ENCODE results near the gene PSMB5.

The PSMB5 gene

DNA sequence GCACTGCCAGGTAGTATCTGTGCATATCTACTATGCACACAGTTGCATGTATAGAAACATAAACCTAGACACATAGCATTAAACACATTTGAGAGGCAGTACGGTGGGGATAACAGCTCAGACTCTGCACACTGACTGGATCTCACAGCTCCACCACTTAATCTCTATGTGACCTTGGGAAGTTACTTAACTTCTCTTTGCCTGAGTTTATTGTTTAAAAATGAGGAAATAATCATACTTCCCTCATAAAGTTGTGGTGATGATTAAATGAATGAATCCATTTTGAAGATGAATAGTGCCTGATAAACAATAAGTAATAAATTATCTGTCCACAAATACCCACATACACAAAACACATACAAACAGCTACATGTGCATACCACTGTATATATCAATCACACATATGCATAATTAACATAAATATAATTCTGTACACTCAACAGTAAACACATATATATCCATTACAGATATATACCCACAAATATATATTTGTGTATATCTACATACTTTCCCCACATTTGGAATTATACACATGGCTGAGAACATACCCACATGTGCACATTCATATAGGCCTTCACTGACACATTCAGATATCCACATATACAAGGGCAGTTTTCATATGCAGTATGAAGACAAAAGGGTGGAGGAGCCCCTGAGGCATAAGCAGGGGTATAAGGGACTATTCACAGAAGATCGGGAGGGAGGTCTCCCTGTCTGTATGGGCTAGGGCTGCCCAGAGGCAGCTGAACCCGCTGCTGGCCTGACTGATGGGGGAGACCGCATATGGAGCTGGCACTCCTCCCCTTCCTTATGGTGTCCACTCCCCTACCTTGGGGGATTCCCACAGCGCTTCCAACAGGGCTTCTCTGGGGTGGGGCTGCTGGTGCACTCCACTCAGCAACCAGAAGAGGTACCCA is 16.7 kb upstream of the PSMB5 start:
- TF ChIP-seq ZNF384 (IDR thresholded peaks at IDR 0.05) (no peak), ELF4 (IDR thresholded peaks at IDR 0.05) (no peak), BHLHE40 (IDR thresholded peaks at IDR 0.05; ENCODE audit: borderline replicate concordance) (no peak), FOXK2 (IDR thresholded peaks at IDR 0.05) (no peak), FOXM1 (IDR thresholded peaks at IDR 0.05; ENCODE audit: borderline replicate concordance) (no peak), FOXA1 (IDR thresholded peaks at IDR 0.05) (no peak), CTBP1 (IDR thresholded peaks at IDR 0.05; ENCODE audit: borderline replicate concordance) (no peak)
- TF ChIP-seq, protein P1, sequence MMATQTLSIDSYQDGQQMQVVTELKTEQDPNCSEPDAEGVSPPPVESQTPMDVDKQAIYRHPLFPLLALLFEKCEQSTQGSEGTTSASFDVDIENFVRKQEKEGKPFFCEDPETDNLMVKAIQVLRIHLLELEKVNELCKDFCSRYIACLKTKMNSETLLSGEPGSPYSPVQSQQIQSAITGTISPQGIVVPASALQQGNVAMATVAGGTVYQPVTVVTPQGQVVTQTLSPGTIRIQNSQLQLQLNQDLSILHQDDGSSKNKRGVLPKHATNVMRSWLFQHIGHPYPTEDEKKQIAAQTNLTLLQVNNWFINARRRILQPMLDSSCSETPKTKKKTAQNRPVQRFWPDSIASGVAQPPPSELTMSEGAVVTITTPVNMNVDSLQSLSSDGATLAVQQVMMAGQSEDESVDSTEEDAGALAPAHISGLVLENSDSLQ (IDR thresholded peaks at IDR 0.05), result no peak

DNA sequence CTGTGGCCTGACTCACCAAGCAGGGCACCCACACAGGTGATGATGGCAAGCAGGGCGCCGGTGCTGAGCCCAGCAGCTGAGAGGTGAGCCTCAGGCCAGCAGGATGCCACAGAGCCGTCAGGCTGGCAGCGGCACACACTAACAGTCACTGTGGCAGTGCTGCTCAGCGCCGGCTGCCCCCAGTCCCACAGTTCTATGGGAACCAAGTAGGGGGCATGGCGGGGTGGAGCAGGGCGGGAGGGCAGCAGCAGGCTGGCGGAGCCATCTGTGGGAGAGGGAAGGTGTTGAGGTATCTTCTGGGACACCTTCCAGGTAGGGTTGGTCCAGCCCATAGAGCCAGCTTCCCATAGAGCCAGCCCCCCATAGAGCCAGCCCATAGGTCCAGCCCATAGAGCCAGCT is 14.3 kb upstream of the PSMB5 start:
- ChIA-PET CTCF (interaction anchor here (0.6 to 1.3 kb wide), 3 partner anchors 25 to 62 kb away, joined by 3 to 6 read pairs (median 3); no protein-coding TSS in a partner anchor), POLR2A (interaction anchor here (1.0 kb wide), 1 partner anchor 9 kb away, joined by 4 read pairs; the partner anchor contains the start of gene CDH24)
- no peak for DNase-seq (ENCODE audit: extremely low spot score)
- TF ChIP-seq, protein P1 (IDR thresholded peaks at IDR 0.05), result no peak
- TF ChIP-seq FOXA1 (IDR thresholded peaks at IDR 0.05) (no peak), TARDBP (IDR thresholded peaks at IDR 0.05) (no peak), CTBP1 (IDR thresholded peaks at IDR 0.05; ENCODE audit: borderline replicate concordance) (no peak)

More for the DNA sequence above, 16.7 kb upstream of the PSMB5 start:
- ChIA-PET CTCF (interaction anchor here (2.7 to 9.0 kb wide), 2 partner anchors 57 to 65 kb away, joined by 18 to 133 read pairs; no protein-coding TSS in a partner anchor), POLR2A (interaction anchor here (0.8 to 2.6 kb wide), 5 partner anchors 45 to 132 kb away, joined by 3 to 14 read pairs (median 3); partner anchors contain the start of gene RBM23)
- no peak for DNase-seq (ENCODE audit: extremely low spot score)

DNA sequence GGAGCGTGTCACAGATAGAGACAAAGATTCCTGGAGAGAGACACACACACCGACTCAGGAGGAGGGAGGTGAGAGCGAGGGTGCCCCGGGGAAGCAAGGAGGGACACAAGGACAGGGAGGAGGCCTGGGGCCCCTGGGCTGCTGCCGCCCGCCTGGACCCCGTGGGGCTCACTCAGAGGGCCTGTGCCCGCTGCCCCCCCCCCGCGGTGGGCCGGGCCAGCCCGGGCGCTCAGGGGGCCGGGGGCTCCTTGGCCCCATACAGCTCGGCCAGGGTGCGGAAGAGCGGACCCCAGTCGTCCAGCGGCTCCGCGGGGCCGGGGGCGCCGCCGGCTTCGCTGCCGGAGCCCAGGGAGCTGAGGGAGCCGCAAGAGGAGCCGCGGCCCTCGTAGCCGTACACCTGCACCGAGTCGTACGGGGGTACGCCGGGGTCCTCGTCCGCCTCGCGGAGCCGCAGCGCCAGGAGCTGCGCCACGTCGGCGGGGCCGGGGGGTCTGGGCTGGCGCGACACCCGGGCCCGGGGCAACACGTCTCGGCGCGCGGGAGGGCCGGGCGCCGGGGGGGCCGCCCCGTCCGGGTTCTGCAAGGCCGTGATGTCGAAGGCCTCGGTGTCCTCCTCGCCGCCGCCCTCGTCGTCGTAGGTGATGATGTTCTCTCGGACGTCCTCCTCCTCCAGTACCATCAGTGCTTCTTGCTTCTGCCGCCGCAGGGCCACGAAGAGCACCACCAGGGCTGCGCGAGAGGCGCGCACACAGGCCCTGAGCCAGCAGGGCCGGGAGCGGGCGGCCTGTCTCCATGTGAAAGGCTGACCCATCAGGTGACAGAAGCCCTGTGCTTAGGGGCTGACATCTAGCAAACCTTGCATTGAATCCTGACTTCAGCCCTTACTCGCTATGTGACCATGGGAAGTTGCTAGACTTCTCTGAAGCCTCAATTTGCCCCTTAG is 13.3 kb upstream of the PSMB5 start:
- DNase-seq (ENCODE audit: extremely low spot score), result no peak
- POLR2A ChIA-PET, result interaction anchor here (1.0 kb wide), 1 partner anchor 10 kb away, joined by 4 read pairs; the partner anchor contains the start of gene CDH24
- CTCF ChIA-PET, result interaction anchor here (0.7 to 1.6 kb wide), 3 partner anchors 10 to 61 kb away, joined by 3 to 6 read pairs (median 6); no protein-coding TSS in a partner anchor
- TF ChIP-seq, protein P1 (IDR thresholded peaks at IDR 0.05), result no peak
- TF ChIP-seq TARDBP (IDR thresholded peaks at IDR 0.05) (no peak), ZNF384 (IDR thresholded peaks at IDR 0.05) (no peak), ARNT (IDR thresholded peaks at IDR 0.05) (no peak)

DNA sequence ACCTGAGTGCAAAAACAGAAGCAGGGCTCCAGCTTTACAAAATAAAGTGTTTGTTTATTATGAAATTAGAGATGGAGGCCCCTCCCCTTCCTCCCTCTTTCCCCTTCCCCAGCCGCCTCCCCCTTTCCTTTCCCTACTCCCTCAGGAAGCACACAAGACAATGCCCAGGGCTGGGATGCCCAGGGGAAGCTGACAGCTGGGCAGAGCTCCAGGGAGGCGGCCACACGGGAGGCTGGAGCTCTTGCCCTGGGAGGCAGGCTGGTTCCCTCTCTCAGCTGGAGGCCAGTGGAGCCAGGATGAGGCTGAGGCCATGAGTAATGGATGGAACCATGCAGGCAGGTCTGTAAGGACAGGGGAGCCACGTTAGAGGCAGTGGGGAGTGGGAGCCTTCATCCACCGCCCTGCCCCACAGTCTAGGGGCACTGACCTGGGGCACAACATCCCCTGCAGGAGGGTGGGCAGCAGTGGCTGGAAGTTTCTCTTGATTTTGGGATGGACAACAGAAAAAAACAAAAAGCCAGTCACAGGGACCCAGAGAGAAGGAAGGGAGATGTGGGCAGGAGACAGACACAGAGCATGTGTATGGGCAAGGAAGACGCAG is 12.4 kb upstream of the PSMB5 start:
- ChIA-PET CTCF (interaction anchor here (0.7 to 1.6 kb wide), 2 partner anchors 11 to 50 kb away, joined by 3 to 6 read pairs; no protein-coding TSS in a partner anchor), POLR2A (interaction anchor here (1.2 kb wide), 1 partner anchor 40 kb away, joined by 5 read pairs; no protein-coding TSS in a partner anchor)
- DNase-seq (ENCODE audit: extremely low spot score), result no peak

More for the DNA sequence above, 12.4 kb upstream of the PSMB5 start:
- TF ChIP-seq L3MBTL2 (conservative IDR thresholded peaks at IDR 0.05) (no peak), ARNT (IDR thresholded peaks at IDR 0.05) (no peak), BHLHE40 (IDR thresholded peaks at IDR 0.05; ENCODE audit: borderline replicate concordance) (no peak), SP1 (IDR thresholded peaks at IDR 0.05) (no peak), FOXA1 (IDR thresholded peaks at IDR 0.05) (no peak), TARDBP (IDR thresholded peaks at IDR 0.05) (no peak), LEF1 (IDR thresholded peaks at IDR 0.05; ENCODE audit: borderline replicate concordance) (no peak), FOXK2 (IDR thresholded peaks at IDR 0.05) (no peak), CTBP1 (IDR thresholded peaks at IDR 0.05; ENCODE audit: borderline replicate concordance) (no peak), HDGF (IDR thresholded peaks at IDR 0.05; ENCODE audit: borderline replicate concordance) (no peak), NFRKB (IDR thresholded peaks at IDR 0.05) (no peak)
- TF ChIP-seq, protein P1 (IDR thresholded peaks at IDR 0.05), result no peak
